Hepatic stellate cell (primary cell): ENCODE measurements around the gene CDC42EP3.

Experiments used
- DNase-seq: peaks from one replicate; pipeline ENCODE4 v3.0.0; 2011; ENCODE audit warnings: low spot score

CDC42EP3 gene

DNA sequence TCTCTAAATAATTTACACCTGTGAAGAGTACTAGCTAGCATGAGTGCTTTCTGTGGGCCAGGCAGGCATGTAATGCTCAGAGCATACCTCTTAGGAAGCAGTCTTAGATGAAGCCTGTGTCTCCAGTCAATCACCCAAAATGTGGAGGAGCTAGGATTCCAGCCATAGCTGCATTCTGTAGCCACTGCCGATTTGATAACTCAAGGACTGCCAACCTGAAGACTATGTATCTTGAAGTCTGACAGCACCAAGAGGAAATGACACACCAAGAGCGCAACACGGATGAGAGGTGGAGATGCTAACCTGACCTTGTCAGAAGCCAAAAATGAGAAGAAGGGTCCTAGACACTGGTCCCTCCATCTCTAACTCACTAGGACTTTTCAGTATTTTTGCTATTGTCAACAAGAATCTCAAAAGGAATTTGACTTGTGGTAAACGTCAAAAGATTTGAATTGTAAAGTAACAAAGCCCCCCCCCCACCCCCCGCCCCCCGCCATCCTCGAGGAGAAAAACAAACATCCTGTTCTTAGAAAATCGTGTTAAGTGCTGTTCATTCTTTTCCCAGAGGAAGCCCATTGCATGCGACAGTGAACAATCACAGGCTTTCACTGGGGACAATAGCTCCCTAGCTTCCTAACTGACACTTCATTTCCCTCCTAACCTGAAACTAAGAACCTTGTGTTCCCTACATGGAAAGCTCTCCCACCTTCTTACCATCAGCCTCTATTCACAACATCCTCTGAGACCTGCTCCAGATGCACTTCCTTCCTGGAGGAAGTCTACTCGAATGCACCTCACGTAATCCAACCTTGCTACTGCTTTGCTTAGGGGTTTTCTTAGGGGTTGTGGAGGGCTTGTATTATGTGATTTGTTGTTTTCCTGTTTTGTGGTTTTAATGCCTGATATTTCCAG lies 14.7 kb downstream of the CDC42EP3 start:
- no peak for DNase-seq

GRCh38 chr2:37654932-37655841 lies 16.3 kb downstream of the CDC42EP3 start:
- no peak for DNase-seq

DNA sequence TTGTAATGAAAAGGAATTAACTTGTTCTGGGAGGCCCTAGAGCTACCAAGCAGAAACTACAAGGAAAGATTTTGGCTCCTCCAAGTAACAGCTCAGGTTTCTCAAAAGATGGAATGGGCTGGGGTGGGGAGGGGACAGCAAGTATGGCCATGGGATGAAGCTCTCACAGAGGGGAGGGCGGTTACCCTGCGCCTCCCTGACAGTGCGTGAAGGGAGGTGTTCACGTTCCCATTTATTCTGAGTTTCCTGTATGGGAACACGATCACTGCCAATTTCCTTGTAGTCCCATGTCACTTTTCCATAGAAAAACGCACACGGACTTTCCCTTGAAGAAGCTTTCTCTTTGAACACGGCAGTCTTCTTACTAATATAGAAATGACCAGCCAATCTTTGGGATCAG lies 17.0 kb downstream of the CDC42EP3 start:
- DNase-seq: no peak

DNA sequence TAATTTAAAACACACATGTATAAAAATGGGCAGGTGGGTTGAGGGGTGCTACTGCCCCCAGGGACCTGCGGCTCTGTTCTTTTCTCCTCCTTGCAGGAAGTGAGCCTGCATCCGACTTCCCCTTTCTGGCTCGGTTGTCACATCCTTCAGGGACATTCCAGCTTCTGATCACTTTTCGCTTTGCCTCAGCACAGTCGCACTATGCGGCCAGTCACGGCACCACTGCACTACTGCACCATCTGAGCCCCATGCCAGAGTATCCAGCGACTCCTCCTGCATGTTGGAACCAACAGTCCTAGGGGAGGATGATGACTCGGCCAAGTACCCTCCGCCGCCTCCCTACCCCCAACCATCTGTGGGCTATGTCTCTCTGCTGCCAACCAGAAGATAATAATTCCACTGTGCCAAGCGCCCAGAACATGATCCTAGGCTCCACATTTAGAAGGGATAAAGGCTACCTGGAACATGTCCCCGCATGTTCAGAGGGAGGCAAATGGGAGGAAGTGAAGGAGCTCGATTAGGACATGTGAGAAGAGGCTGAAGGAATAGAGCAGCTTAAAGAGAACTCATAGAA lies 17.6 kb downstream of the CDC42EP3 start:
- no peak for DNase-seq

DNA sequence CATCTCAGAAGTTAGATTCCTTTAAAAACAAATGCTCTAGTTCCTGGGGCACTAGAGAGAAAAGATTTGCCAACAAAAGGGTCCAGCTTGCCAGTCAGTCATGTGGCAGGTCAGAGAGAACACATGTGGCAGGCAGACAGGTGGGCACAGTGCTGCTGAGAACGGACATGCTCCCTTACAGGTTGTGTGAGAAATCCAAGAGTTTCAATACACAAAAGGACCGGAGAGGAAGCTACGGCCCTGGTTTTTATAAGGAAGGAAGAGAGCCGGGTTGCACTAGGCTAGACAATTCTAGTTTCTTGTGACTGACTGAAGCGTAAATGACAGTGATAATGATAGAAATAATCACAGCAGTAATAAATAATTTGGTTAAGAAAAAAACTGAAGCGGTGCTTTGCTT lies 18.3 kb downstream of the CDC42EP3 start:
- DNase-seq: no peak

DNA sequence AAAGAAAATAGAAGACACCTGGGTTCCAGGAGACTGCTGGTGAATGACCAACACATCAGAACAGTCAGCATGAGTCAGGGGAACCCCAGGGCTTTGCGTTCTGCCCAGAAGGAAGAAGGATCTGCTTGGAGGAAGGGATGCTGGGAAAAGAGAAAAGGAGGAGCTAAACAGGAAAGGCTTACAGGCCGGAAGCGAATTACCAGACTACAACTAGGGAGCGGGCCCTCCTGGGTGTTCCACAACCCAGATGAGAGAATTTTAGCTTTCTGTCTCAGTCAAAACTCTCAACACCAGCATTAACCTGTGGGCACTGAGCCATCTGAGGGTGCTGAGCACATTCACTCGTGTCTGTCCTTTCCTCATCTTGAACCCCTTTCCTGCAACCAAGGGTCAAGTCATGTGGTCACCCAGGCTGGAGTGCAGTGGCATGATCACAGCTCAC lies 19.2 kb downstream of the CDC42EP3 start:
- peak; percentile 71 for DNase-seq

DNA sequence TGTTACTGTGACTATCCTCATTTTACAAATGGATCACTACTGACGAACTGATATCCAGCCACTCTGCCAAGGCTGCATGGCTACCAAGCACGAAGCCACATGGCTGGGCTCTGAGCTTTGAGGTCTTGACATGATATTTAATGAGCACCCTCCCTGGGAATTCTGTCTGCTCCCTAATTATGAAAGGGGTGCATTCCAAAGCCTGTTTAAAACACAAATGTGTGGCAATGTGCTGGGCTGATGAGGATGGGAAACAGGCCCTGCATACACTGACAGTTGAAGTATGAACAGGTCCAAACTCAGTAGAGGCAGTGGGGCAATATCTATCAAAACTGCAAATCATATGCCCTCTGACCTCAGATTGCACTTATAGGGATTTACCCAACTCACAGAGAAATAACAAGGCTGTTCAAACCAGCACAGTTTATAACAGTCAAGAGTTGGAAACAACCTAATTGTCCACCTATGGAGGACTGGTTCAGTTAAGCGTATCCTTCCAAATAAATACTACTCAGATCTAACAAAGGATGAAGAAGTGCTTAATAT lies 20.8 kb downstream of the CDC42EP3 start:
- no peak for DNase-seq

DNA sequence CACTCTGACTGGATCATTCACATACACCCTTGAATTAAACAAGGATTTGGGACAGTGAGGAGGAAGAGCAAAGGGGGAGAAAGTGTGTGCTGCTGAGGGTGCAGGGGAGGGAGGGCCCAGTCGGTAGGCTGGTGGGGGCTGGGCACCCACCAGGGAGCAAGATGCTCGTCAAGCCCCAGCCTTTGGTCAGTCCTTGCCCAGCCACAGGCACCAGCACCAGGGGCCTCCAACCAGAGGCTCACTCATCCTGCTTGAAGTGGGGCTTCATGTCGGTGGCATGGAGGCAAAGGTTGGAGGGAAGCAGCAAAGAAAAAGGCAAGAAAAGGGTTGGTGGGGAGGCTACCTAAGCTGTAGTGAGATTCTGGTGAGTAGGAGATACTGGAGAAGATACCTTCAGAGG lies 21.9 kb downstream of the CDC42EP3 start:
- DNase-seq: no peak

DNA sequence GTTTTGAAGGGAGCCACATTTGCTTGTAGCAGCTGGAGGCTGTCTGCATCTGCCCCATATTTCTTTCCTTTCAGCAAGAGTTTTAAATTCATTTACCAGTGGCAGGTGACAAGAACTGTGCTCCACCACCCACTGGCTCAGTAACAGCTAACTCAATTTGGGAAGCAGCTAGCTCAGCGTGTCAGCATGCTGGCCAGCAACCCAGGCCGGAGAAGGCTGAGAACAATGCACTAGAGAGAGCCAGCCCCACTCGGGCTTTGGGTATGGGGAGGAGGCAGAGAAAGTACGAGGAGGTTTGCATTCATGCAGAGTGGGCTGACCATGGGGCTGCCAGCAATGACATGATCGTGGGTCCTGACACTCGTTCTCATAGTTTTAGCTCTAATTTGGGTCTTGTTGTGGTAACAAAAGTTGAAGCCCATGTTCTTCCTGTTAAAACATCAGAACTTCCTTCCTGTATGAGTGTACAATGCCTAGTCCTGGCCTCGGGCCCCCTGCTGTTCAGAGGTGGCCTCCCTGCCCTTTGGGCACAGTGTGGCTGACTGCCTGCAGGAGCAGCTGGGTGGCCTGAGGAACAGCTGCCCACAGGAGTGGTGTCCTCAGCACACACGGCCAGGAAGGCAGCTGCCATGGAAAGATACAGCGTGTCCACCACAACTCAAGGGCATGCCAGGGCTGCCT lies 23.0 kb downstream of the CDC42EP3 start:
- DNase-seq: no peak

- DNase-seq: no peak
Measured at GRCh38 chr2:37647971-37648330, 23.5 kb downstream of the CDC42EP3 start.

DNA sequence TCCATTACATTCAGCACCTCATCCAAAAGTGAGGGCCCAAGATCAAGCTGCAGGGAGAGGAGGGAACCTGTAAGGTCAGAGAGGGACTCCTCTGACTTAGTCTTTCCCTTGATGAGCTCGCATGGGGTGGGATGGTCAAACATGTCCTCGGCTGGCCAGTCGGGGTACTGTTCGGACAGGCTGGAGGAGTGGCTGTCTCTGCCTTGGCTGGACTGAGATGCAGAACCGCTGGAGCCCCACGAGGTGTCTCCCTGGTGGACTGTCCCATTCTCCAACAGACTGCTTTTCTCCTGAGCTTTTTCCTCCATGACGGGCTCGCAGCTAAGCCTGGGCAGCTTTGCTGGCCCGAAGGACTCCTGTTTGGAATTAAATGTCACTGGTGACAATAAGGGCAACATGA lies 25.6 kb downstream of the CDC42EP3 start:
- DNase-seq: no peak

DNA sequence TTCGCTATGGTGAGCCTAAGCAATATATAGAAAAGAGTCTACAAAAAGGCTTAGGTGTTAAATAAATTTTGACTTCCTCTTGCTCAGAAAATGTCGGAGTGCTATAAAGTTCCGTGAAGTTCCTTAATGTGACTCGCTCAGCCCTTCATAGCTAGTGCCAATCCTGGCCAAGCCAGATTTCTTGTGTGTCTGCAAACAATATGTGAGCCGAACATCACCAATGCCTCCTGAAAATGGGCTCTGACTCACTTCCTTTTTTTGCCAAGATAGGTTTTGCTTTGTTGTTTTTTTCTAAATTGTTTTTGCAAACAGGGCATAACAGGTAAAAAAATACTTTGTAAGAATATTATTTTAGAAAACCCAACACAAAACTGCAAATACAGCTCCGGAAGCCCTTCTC lies 26.1 kb downstream of the CDC42EP3 start:
- no peak for DNase-seq

- no peak for DNase-seq
Measured at GRCh38 chr2:37644191-37644590, 27.3 kb downstream of the CDC42EP3 start.

DNA sequence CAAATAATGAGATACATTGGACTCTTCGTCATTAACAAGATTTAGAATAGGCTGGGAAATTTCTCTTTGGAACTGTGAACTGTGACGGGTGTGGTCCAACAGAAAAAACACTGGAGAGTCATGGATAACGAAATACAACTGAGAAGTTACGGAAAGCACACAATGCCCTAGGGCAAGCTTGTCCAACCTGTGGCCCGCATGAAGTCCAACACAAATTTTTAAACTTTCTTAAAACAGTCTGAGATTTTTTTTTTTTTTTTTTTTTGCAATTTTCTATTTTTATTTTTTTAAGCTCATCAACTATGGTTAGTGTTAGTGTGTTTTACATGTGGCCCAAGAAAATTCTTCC lies 27.7 kb downstream of the CDC42EP3 start:
- DNase-seq: no peak

- no peak for DNase-seq
Measured at GRCh38 chr2:37642907-37643729, 28.3 kb downstream of the CDC42EP3 start.

- peak; percentile 18 for DNase-seq
Measured at GRCh38 chr2:37641582-37642171, 29.8 kb downstream of the CDC42EP3 start.

GRCh38 chr2:37639631-37640030 lies 31.8 kb downstream of the CDC42EP3 start:
- DNase-seq: no peak

DNA sequence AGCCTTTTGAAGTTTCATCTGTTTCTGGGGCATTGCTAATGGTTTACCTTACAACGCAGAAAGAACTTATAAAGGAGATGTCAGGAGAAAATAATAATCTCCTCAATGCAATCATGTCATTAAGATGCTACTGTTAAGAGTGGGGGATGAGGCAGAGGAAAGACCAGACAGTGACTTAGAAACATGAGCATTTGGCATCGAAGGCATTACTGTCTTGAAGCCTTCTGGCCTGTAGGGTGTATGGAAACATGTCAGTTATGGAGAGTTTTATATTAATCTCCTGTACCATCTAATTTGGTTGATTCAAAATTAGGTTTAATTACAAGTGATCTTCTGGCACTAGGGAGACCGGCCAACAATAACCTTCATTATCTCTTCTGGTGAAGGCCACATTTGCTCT lies 32.5 kb downstream of the CDC42EP3 start:
- no peak for DNase-seq

GRCh38 chr2:37637985-37638384 lies 33.5 kb downstream of the CDC42EP3 start:
- no peak for DNase-seq

DNA sequence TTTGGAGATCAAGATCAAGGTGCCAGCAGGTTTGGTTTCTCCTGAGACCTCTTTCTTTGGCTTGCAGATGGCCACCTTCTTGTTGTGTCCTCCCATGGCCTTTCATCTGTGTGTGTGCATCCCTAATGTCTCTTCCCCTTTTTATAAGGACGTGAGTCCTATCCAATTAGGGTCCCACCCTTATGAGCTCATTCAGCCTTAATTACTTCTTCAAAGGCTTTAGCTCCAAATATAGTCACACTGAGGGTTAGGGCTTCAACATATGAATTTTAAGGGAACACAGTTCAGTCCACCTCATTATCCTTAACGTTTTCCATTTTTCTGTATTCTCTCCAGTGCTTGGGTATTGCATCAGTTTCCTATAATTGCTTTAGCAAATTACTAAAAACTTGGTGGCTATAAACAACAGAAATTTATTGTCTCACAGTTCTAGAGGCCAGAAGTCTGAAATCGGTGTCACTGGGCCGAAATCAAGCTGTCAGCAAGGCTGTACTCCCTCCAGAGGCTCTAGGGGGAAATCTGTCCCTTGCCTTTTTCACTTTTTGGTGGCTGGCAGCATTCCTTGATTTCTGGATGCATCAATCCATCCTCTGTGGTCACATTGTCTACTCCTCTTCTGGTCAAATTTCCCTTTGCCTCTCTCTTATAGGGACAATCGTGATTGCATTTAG lies 34.1 kb downstream of the CDC42EP3 start:
- no peak for DNase-seq
